Endothelial cell (in vitro differentiated cells): ENCODE measurements around the gene ATAD3C. TPM values are rescaled to one million over a fixed set of nuclear protein-coding genes. Genes with fewer than 3 reads are reported as not detected.
"Not testable (repeated sequence)": the region's sequence is repeated elsewhere in the genome, so short reads cannot be mapped to it uniquely, and the experiment has no call there.

Experiments used
- DNase-seq: peaks from one replicate; pipeline ENCODE4 v3.0.0; 2021; ENCODE audit warnings: low spot score
- H3K27ac Mint-ChIP-seq: one replicate; pipeline ENCODE4 v1.8.0; 2021; ENCODE audit warnings: mixed read lengths, inconsistent platforms; ENCODE audit not compliant: unreplicated experiment
- H3K27me3 Mint-ChIP-seq: one replicate; pipeline ENCODE4 v1.8.0; 2021; ENCODE audit warnings: mild to moderate bottlenecking, moderate library complexity, mixed read lengths, inconsistent platforms; ENCODE audit not compliant: unreplicated experiment
- H3K36me3 Mint-ChIP-seq: one replicate; pipeline ENCODE4 v1.8.0; 2021; ENCODE audit warnings: mild to moderate bottlenecking, low read depth, mixed read lengths, inconsistent platforms; ENCODE audit not compliant: unreplicated experiment
- H3K4me1 Mint-ChIP-seq: one replicate; pipeline ENCODE4 v1.8.0; 2021; ENCODE audit warnings: mild to moderate bottlenecking, mixed read lengths, inconsistent platforms; ENCODE audit not compliant: unreplicated experiment
- H3K4me3 Mint-ChIP-seq: one replicate; pipeline ENCODE4 v1.8.0; 2021; ENCODE audit warnings: mild to moderate bottlenecking, mixed read lengths, inconsistent platforms; ENCODE audit not compliant: unreplicated experiment
- H3K9me3 Mint-ChIP-seq: one replicate; pipeline ENCODE4 v1.8.0; 2021; ENCODE audit warnings: mixed read lengths, inconsistent platforms; ENCODE audit not compliant: unreplicated experiment
- total RNA-seq: library from RNA; stranded (reverse); fragmentation: NEBNext Ultra II Directional; extraction: Animal tissue kit (Norgen Biotek cat#: 25700); gene quantifications from one replicate; pipeline ENCODE4 v1.2.1, GENCODE V29; 2021; ENCODE audit not compliant: unreplicated experiment
- TF ChIP-seq, protein P1 (sequence below): fragments of 200-600 bp; sonication (generic); IDR thresholded peaks from one replicate; pipeline ENCODE4 v1.5.0; 2021; ENCODE audit warnings: antibody characterized with exemption; ENCODE audit not compliant: unreplicated experiment

Gene ATAD3C
- total RNA-seq, 1 donor from 2014 or later: 2.9 TPM

DNA sequence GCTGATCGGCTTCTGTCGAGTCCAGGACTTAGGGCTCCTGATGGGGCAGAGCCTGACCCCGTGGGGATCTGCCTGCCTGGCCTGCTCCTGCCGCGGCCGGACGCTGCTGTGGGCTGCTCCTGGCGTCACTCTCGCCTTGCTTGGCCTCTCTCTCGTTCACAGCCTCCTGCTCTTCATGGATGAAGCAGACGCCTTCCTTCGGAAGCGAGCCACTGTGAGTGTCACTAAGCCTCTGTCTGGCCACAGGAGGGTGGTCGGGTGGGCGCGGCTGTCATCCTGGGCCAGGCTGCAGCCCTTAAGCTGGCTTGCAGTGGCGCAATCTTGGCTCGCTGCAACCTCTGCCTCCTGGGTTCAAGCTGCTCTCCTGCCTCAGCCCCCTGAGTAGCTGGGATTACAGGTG lies 38.2 kb downstream of the ATAD3C start:
- Mint-ChIP-seq H3K27me3 (no peaks in the 10 kb centered on the region), H3K4me3 (no peak overlapping the region), H3K4me1 (no peaks in the 10 kb centered on the region), H3K9me3 (no peaks in the 10 kb centered on the region), H3K27ac (no peak overlapping the region), H3K36me3 (peaks cover 37% of the 10 kb centered on the region)
- TF ChIP-seq, protein P1, sequence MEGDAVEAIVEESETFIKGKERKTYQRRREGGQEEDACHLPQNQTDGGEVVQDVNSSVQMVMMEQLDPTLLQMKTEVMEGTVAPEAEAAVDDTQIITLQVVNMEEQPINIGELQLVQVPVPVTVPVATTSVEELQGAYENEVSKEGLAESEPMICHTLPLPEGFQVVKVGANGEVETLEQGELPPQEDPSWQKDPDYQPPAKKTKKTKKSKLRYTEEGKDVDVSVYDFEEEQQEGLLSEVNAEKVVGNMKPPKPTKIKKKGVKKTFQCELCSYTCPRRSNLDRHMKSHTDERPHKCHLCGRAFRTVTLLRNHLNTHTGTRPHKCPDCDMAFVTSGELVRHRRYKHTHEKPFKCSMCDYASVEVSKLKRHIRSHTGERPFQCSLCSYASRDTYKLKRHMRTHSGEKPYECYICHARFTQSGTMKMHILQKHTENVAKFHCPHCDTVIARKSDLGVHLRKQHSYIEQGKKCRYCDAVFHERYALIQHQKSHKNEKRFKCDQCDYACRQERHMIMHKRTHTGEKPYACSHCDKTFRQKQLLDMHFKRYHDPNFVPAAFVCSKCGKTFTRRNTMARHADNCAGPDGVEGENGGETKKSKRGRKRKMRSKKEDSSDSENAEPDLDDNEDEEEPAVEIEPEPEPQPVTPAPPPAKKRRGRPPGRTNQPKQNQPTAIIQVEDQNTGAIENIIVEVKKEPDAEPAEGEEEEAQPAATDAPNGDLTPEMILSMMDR: no peak
- DNase-seq: no peak

GRCh38 chr1:1489231-1489630 lies 39.7 kb downstream of the ATAD3C start:
- Mint-ChIP-seq H3K27ac (no peak overlapping the region), H3K9me3 (no peaks in the 10 kb centered on the region), H3K4me1 (no peaks in the 10 kb centered on the region), H3K27me3 (peaks cover 2% of the 10 kb centered on the region), H3K4me3 (no peak overlapping the region), H3K36me3 (peaks cover 39% of the 10 kb centered on the region)
- TF ChIP-seq, protein P1: no peak
- DNase-seq: no peak

DNA sequence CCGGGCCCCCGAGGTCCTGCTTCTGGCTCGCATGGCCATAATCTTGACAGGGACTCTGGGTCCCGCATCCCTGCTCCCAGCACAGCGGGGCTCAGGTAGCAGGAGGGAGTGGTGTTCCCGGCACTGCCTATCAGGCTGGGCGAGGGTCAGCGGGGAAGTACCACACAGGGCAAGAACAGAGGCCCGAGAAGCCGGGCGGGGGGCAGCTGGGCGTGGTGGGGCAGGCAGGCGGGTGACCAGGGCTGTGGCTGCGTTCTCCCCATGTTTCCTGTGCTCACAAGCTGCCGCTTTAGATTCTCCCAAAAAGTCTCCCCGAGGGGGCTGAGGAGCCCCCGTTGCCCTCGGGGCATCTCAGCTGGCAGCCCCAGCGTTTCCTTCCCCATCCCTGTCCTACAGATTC lies 40.4 kb downstream of the ATAD3C start:
- H3K27ac Mint-ChIP-seq: no peak overlapping the region
- TF ChIP-seq, protein P1: no peak
- DNase-seq: no peak
- H3K4me1 Mint-ChIP-seq: no peaks in the 10 kb centered on the region
- peaks cover 2% of the 10 kb centered on the region for H3K27me3 Mint-ChIP-seq
- H3K9me3 Mint-ChIP-seq: no peaks in the 10 kb centered on the region
- H3K36me3 Mint-ChIP-seq: peaks cover 39% of the 10 kb centered on the region
- H3K4me3 Mint-ChIP-seq: peak overlapping the region; percentile 51

- H3K9me3 Mint-ChIP-seq: no peaks in the 10 kb centered on the region
- H3K36me3 Mint-ChIP-seq: peaks cover 39% of the 10 kb centered on the region
- TF ChIP-seq, protein P1: no peak
Observed at GRCh38 chr1:1490633-1491230, 41.2 kb downstream of the ATAD3C start.

GRCh38 chr1:1491601-1492000 lies 42.1 kb downstream of the ATAD3C start:
- Mint-ChIP-seq H3K27me3 (peaks cover 2% of the 10 kb centered on the region), H3K36me3 (peaks cover 39% of the 10 kb centered on the region), H3K27ac (no peak overlapping the region), H3K4me3 (peak overlapping the region; percentile 69), H3K4me1 (no peaks in the 10 kb centered on the region), H3K9me3 (no peaks in the 10 kb centered on the region)
- no peak for DNase-seq
- TF ChIP-seq, protein P1: no peak

More at GRCh38 chr1:1490633-1491230, 41.2 kb downstream of the ATAD3C start:
- no peak overlapping the region for H3K27ac Mint-ChIP-seq
- peaks cover 2% of the 10 kb centered on the region for H3K27me3 Mint-ChIP-seq
- no peak for DNase-seq
- H3K4me1 Mint-ChIP-seq: no peaks in the 10 kb centered on the region
- peak overlapping the region; percentile 73 for H3K4me3 Mint-ChIP-seq

DNA sequence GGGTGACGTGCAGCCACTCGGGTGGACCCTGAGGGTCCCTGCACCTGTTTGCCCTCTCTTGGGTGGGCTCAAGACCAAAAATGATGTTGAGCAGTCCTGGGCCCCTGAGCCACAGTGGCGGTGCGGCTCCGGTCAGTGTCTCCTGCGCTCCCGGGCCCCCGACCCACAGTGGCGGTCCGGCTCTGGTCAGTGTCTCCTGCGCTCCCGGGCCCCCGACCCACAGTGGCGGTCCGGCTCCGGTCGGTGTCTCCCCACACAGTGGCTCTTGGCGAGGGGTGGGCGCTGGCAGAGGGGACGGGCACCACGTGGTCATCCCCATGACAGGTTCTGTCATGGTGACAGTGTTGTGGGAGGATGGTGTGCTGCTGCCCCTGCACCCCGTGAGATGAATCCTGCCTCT lies 44.8 kb downstream of the ATAD3C start:
- H3K4me1 Mint-ChIP-seq, H3K9me3 Mint-ChIP-seq, H3K27ac Mint-ChIP-seq, DNase-seq, H3K4me3 Mint-ChIP-seq, H3K27me3 Mint-ChIP-seq: not testable (repeated sequence)
- peaks cover 34% of the 10 kb centered on the region for H3K36me3 Mint-ChIP-seq

GRCh38 chr1:1495461-1495975 lies 46.0 kb downstream of the ATAD3C start:
- H3K4me3 Mint-ChIP-seq, H3K9me3 Mint-ChIP-seq, H3K27me3 Mint-ChIP-seq, DNase-seq, H3K4me1 Mint-ChIP-seq, H3K27ac Mint-ChIP-seq: not testable (repeated sequence)
- H3K36me3 Mint-ChIP-seq: peaks cover 25% of the 10 kb centered on the region
